Tibial nerve (tissue), 3 donors: Measurements from ENCODE around the gene MORN1.

Experiments
- CTCF ChIP-seq, 5 experiments: fragments of 200-600 bp in 3 of 5; fragments of 450-650 bp in 2 of 5; sonication (generic) in 3 of 5; IDR thresholded peaks; one replicate each; pipeline ENCODE4 v1.5.1; 2016 to 2019; ENCODE audit warnings: antibody characterized with exemption in 5 of 5, mild to moderate bottlenecking in 3 of 5, moderate library complexity in 2 of 5
- POLR2A ChIP-seq, 2 donors: fragments of 450-650 bp; IDR thresholded peaks; one replicate each; pipeline ENCODE4 v1.6.1; 2017; ENCODE audit warnings: antibody characterized with exemption in 2 of 2, mild to moderate bottlenecking in 2 of 2, moderate library complexity in 2 of 2

- TF ChIP-seq CTCF (IDR thresholded peaks at IDR 0.05) = no peak
- TF ChIP-seq POLR2A (IDR thresholded peaks at IDR 0.05) = no peak
Measured at GRCh38 chr1:2328676-2329455, 62.5 kb downstream of the MORN1 start.
